GM20431 (cell line): ENCODE measurements around the gene RSPRY1.

Experiments used
- in situ Hi-C: fragments of 300-500 bp; cut with MseI, MboI; formaldehyde crosslinking; loops from one replicate; pipeline ENCODE4 v1.15.0; 2020; ENCODE audit warnings: low sequenced_read_pairs; ENCODE audit not compliant: unreplicated experiment

RSPRY1 gene

DNA sequence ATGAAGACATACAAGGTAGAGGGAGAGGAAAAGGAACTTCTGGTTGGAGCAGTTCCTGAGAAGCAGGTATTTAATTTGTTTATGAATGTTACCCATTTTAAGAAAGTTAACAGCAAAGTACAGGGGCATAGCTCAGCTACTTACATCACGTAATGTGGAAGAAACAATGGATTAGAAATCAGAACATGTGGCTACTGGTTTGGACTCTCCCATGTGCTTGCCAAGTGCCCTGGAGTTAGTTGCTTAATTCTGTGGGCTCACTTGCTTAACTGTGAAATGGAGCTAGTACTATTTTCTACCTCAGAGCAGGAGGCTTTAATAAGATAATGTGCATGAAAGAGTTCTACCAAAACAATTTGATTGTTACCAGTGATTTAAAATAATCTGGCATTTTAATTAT lies 27.3 kb downstream of the RSPRY1 start:
- in situ Hi-C loops: no loop called here

DNA sequence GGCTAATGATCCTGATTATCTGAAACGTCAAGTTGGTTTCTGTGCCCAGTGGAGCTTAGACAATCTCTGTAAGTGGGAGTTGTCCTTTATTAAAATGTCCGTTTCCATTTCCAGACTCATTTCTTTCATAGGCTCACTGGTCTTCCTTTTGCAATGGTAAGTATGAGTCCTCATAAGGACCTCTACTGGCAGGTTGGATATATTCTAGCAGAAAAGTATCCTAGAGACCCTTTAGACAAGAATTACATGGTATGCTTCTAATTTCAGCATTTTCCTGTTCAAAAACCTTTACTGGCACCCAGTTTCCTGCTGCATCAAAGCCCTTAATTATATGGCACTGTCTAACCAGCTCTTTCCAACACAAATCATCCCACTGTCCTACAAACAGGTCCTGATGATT lies 30.8 kb downstream of the RSPRY1 start:
- in situ Hi-C loops: no loop called here

DNA sequence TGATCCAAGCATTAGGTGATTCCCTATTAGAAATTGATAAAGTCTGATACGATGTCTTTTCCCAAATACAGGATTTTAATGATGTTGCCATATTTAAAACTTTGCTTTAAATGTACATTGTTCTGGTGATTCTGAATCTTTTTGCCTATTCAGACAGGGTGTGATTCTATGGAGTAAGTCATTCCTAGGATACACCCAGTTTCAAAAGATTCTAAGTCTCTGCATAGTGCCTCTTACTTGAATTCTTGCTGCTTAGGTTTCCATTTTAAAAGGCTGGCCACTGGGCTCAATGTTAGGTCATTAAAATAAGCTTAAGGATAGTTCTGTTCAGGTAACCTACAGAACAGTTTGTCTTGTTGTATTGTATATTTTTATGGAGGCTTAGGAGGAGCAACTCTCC lies 36.9 kb downstream of the RSPRY1 start:
- in situ Hi-C loops: no loop called here

DNA sequence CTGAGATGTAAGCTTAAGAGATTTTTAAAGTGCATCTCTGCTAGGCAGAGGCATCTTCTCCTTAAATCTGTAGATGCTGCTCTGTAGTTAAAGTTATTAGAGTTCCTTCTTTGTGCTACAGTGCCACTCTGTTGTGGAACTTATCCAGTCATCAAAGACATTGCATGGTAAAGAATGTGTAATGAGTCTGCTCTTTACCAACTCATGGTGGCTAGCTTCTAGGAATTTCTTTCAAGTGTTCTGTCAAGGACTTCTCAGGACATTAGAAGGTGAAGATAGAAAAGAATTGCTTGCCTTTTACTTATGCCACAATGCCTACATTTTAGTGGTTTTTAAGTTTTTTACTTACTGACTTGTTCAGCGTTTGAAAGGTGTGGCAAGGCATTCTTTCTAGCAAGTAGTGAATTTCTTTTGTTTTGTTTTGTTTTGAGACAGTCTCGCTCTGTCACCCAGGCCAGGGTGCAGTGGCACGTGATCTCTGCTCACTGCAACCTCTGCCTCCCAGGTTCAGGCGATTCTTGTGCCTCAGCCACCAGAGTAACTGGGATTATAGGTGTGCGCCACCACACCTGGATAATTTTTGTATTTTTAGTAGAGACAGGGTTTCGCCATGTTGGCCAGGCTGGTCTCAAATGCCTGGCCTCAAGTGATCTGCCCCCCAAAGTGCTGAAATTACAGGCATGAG lies 38.7 kb downstream of the RSPRY1 start:
- in situ Hi-C loops: no loop called here

DNA sequence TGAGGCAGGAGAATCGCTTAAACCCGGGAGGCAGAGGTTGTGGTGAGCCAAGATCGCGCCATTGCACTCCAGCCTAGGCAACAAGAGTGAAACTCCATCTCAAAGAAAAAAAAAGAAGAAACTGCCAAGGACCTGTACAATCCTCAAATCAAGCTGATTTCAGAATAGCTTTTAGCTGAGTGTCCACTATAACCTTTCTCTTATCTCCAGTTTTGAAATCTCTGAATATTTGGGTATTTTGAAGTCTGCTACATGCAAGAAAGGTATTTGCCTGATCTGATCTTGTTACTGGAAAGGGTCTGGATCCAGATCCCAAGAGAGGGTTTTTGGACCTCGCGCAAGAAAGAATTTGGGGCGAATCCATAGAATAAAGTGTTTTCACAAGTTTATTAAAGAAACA lies 39.8 kb downstream of the RSPRY1 start:
- in situ Hi-C loops: no loop called here

DNA sequence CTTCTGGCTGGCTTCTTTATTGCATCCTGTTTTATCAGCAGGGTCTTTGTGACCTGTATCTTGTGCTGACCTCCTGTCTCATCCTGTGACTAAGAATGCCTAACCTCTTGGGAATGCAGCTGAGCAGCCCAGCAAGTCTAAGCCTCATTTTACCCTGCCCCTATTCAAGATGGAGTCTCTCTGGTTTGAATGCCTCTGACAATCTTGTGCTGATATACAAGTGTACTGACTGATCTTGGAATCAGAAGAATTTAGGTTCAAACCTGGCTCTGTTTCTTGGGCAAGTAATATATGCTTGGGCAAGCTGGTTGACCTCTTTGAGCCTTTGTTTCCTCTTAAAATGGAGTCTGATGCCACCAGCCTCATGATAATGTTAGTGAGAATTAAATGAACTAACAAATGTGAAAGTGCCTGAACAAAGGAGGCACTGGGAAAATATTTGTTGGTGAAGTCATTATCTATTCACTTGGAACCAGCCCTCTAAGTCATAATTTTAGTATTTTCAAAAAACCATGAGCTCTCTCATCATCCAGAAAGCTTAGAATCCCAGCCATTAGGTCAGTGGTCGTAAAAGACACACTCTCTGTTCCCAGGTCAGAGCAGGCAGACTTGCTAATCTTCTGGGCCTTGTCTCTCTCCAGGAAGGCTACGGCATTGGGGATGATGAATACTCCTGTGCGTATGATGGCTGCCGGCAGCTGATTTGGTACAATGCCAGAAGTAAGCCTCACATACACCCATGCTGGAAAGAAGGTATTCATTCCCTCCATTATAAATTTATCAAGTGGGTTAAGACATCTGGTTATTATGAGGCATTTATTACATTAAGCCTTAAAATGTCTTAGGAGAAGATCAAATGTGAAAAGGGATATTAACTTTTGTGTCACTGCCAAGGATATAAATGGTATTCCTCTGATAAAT lies 40.8 kb downstream of the RSPRY1 start:
- in situ Hi-C loops: no loop called here

DNA sequence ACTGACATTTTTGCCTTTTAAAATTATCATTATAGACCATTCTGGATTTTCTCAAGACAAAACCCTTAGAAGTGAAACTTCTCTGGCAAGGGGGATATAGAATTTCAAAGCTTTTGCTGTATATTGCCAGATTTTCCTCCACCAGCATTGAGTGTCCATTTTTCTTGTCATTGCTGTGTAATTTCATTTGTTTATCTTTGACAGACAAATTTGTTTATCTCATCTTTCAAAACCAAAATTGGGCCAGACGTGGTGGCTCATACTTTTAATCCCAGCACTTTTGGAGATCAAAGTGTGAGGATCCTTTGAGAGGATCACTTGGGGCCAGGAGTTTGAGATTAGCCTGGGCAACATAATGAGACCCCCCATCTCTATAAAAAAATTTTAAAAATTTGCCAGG lies 43.0 kb downstream of the RSPRY1 start:
- in situ Hi-C loops: no loop called here

DNA sequence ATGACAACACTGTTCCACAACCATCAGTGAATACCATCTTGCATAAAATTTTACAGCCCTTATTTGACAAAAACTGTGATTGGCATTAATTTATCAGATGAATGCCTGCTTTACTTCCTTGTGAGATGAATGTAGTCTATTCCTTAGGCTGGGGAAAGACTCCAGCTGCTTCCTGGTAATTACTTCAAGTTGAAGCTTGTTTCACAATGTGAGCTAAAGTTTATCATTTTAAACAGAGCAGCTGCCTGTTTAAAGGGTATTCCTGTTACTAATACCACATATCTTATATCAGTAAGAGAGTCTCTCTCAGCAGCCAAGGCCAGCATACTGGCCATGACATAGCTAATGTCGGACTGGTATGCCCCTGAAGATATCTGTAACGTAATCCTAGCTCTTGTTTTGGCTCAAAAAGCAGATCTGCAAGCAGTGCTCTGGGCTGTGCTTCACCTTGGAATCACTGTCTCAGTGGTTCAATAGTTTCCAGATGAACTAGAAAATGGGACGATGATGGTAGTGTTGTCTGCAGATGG lies 45.8 kb downstream of the RSPRY1 start:
- in situ Hi-C loops: no loop called here

DNA sequence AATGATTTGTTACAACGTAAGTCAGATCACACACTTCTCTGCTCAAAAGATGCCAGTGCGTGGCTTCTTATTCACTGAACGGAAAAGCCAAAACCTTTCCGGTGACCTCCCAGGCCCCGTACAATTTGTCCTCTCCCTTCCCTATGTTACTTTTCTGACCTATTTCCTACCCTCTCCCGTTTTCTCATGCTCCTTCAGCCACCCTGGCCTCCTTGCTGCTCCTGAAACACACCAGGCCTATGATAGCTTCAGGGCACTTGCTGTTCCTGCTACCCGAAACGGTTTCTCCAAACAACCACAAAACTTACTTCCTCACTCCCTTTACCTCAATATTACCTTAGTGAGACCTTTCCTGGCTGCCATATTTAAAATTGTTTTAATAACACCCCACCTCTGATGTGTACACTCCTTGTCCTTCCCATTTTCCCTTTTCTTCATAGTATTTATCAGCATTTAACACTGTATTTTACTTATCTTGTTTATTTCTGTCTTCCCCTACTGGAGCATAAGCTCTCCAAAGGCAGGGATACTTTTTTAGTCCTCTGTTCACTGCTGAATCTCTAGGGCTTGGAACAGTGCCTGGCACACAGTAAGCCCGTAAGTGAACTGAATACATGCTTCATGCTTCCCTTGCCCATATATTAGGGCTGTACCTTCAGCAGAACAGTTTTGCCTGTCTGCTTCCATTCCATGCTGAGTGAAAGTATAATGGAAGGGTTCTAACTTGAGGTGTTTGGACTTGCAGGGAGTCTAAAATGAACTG lies 48.0 kb downstream of the RSPRY1 start:
- in situ Hi-C loops: no loop called here

DNA sequence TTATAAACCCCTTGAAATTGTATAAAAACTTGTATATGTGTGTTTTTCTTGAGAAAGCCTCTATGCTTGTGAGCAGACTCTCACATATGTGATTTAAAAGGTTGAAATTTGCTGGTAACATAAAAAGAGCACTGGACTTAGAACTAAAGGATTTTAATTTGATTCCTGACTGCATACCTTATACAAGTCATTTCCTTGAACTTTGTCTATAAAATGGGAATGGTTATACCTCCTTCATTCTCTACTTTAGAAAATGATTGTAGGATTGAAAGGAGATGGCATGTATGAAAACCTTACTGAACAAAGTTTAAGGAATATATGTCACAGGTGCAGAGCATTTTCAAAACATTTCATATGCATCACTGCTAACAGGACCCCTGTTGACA lies 48.6 kb downstream of the RSPRY1 start:
- in situ Hi-C loops: no loop called here

DNA sequence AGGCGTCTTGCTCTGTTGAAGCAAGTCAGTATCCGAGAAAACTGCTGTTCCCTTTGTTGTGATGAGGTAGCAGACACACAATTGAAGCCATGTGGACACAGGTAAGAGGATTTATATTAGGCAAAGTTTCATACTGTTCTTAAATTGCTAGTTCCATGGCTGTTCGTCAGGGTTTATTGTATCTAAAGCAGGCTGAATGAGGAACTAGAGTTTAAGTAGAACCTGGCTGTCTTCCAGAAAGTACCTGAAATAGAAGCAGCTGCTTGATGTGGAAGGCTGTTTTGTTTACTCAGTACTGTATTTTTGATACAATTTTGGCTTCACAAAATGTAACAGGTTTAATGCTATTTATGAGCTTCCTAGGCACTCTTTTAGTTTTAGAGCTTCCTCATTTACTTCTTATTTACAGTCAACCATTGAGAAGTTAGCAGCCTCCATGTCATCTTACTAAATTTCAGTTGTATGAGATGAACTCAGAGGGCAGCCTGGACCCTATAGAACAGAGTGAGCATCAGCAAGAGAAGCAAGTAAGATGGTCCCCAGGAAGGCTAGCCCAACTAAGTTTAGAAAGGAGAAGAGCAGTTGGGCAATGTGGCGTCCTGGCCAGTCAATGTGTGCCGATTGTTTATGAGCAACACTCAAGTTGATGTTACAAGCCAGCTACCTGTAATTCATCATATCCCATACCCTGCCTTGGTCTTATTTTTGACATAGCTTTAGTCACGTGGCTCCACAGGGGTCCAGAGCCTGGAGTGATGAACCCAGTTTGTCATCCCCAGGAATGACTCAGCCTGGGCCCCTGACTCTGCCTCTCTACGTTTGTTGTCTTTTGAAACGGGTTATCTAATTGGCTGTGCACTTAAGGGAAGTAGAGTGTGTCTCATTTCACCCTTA lies 49.2 kb downstream of the RSPRY1 start:
- in situ Hi-C loops: no loop called here

DNA sequence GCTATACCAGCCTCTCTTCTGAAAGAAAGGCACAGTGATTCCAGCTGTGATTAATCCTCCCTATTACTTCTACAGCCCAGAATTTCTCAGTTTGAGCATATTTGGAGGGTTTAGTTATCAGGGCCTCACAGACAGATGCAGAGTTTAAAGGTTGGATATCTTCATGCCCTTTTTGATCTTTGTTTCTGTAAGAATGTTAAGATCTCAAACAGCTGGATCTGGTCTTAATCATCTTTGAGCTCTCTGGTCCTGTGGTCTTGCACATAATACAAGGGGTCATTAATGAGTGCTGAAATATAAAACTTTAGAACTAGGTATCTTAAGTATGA lies 49.9 kb downstream of the RSPRY1 start:
- in situ Hi-C loops: no loop called here

DNA sequence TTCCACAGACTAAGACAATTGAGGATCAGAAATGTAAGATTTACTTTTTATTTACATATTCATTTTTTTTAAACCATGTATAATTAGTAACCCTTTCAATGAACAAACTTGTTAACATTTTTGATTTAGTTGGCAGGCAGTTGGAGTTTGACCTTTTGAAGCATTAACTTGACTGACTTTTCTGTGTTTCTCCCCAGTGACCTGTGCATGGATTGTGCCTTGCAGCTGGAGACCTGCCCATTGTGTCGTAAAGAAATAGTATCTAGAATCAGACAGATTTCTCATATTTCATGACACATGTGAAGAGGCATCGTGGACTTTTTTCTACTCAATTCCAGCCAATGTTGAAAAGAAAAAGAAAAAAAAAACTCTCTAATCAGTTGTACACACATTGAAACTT lies 52.6 kb downstream of the RSPRY1 start:
- in situ Hi-C loops: no loop called here

DNA sequence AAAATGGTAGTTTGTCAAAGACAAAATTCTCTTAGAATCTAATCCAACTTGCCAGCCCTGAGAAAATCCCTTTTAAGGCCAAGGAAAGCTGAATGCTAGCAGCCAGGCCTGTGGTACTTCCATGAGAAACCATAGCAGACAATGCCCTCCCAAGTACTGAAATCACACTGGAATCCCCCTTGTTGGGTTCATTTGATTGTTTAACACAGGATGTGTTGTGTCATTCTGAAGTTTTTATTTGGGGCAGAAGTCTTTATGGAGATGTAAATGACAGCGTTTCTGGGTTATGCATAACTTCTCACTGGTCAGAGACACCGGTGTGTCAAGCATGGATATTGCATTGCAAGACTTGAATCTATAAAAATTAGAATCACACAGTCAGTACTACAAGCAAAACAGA lies 53.0 kb downstream of the RSPRY1 start:
- in situ Hi-C loops: no loop called here

DNA sequence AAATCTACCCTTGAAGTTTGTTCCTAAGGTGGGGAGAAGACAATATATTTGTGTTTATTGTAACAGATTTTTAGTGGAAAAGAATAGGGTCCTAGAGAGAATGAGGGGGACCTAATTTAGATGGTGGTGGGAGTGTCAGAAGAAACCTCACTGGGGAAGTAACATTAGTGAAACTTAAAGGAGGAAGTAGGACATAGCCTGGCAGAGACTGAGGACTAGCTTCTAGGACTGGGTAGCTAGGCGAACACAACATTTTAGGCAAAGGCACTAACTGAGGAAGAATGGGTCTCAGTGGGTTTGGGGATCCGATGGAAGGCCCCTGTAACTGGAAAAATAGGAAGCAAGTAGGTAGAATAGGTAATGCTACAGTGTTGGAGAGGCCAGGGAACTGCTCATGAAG lies 54.7 kb downstream of the RSPRY1 start:
- in situ Hi-C loops: no loop called here

DNA sequence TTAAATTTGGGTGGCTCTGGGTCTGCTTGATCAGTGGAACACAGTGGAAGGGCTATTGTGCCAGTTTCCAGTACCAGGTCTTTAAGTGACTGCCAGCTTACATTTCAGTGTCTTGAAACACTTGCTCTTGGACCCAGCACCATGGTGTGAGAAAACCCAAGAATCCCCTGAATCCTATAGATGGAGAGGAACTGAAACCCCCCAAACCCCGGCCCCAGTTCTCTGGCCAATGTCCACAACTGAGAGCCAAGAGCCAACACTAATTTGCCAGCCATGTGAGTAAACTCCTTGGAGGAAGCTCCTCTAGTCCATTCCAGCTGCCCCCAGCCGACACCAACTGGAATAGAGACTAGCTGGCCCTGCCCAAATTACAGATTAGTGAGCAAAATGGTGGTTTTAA lies 56.5 kb downstream of the RSPRY1 start:
- in situ Hi-C loops: no loop called here

DNA sequence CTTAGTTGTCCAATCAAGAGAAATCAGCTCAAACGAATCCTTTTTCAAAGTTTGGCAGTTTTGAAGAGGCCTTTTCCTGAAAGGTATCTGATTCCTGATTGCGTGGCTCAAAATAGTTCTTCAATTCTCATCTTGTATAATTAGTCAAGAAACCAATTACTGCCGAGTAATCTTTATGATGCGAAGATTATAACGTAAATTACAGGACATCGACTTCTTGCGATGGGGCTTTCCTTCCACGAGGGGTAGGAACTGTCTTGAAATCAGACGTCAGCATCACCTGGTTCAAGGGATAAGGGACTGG lies 58.3 kb downstream of the RSPRY1 start:
- in situ Hi-C loops: no loop called here

DNA sequence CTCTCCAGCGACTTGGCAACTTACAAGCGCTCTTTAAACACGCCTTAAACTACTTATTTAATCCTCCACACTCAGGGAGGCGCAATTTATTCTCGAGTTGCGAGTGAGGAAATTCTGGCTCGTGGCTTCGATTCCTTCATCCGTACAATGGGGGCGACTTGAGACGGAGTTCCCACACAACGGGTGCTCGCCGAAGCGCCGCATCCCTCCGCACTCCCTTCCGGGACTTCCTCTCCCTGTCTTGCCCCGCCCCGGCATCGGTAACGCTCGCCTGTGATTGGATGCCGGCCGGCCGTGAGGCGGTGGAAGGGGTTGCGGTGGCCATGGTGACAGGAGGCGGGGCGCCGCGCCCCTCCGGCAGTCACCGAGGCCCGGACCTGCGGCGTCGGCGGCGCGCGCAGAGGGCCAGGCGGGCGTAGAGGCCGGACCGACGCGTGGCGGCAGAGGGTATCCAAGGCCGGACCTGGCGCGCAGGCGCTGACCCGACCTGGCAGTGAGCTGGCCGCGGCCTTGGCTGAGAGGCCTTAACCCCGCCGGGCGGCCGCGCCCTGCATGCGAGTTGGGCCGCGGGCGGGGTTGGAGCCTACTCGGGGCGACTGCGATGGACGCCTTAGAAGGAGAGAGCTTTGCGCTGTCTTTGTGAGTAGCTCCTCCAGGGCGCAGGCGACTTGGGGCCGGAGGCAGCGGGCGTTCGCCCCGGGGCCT lies 58.8 kb downstream of the RSPRY1 start, which contains the start of gene ARL2BP:
TSS of gene ARL2BP (plus strand) at position 493 of the 705 bp plus-strand sequence. CDS start at position 602, 109 bp downstream.
- in situ Hi-C loops: no loop called here

DNA sequence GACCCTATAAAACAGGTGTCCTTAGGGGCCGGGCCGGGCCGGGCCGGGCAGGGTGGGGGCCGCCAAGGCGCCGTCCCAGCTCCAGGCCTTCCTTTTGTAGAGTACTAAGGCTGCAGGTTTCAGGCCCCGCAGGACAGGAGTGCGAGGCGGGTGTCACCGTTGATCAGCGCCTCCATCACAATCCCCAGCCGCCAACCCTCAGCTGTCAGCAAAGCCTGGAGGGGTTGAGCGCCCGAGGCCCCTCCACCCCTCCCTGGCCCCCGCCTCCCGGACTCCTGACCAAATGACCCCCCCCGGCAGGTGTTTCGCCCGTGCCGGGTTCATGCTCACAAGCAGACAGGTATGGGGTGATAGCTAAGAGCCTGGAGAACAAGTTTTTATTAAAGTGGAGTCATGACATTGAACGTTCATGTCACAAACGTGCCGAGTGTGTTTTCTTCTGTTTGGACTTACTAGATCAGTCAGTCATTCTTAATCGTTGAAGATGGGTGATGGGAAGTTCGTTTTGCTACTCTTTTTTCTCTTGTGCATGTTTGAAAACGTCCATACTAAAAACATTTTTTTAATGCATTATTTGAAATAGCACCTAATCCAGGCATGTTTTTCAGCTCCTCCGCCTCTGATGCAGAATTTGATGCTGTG lies 59.5 kb downstream of the RSPRY1 start:
- in situ Hi-C loops: no loop called here
